ENCODE data around the gene SEMA3D. TPM values are rescaled to one million over a fixed set of nuclear protein-coding genes. Genes with fewer than 3 reads are reported as not detected.

SEMA3D gene
- total RNA-seq, 1 donor from 2014 or later = 0.50 TPM

- TF ChIP-seq, protein P1, sequence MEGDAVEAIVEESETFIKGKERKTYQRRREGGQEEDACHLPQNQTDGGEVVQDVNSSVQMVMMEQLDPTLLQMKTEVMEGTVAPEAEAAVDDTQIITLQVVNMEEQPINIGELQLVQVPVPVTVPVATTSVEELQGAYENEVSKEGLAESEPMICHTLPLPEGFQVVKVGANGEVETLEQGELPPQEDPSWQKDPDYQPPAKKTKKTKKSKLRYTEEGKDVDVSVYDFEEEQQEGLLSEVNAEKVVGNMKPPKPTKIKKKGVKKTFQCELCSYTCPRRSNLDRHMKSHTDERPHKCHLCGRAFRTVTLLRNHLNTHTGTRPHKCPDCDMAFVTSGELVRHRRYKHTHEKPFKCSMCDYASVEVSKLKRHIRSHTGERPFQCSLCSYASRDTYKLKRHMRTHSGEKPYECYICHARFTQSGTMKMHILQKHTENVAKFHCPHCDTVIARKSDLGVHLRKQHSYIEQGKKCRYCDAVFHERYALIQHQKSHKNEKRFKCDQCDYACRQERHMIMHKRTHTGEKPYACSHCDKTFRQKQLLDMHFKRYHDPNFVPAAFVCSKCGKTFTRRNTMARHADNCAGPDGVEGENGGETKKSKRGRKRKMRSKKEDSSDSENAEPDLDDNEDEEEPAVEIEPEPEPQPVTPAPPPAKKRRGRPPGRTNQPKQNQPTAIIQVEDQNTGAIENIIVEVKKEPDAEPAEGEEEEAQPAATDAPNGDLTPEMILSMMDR (IDR thresholded peaks at IDR 0.05; ENCODE audit: insufficient read depth, low read length, poor library complexity, severe bottlenecking) = no peak
Measured at GRCh38 chr7:85175217-85175616, 11.6 kb downstream of the SEMA3D start.

GRCh38 chr7:85172530-85172941 is 14.3 kb downstream of the SEMA3D start:
- H3K4me3 ChIP-seq (ENCODE audit: low read depth, low read length) = no peak overlapping the region
- no peak for DNase-seq (ENCODE audit: low read depth)
- TF ChIP-seq, protein P1 (IDR thresholded peaks at IDR 0.05; ENCODE audit: insufficient read depth, low read length, poor library complexity, severe bottlenecking) = no peak
- no peaks in the 10 kb centered on the region for H3K27me3 ChIP-seq (ENCODE audit: control insufficient read depth, insufficient read depth, low read length)
- H3K36me3 ChIP-seq (ENCODE audit: control insufficient read depth, insufficient read depth, low read length) = no peaks in the 10 kb centered on the region

More at GRCh38 chr7:85175217-85175616, 11.6 kb downstream of the SEMA3D start:
- Histone ChIP-seq H3K4me3 (ENCODE audit: low read depth, low read length) (no peak overlapping the region), H3K36me3 (ENCODE audit: control insufficient read depth, insufficient read depth, low read length) (no peaks in the 10 kb centered on the region), H3K27me3 (ENCODE audit: control insufficient read depth, insufficient read depth, low read length) (no peaks in the 10 kb centered on the region)
- DNase-seq (ENCODE audit: low read depth) = no peak

GRCh38 chr7:85167636-85168035 is 19.2 kb downstream of the SEMA3D start:
- H3K27me3 ChIP-seq (ENCODE audit: control insufficient read depth, insufficient read depth, low read length) = no peaks in the 10 kb centered on the region
- TF ChIP-seq, protein P1 (IDR thresholded peaks at IDR 0.05; ENCODE audit: insufficient read depth, low read length, poor library complexity, severe bottlenecking) = no peak

DNA sequence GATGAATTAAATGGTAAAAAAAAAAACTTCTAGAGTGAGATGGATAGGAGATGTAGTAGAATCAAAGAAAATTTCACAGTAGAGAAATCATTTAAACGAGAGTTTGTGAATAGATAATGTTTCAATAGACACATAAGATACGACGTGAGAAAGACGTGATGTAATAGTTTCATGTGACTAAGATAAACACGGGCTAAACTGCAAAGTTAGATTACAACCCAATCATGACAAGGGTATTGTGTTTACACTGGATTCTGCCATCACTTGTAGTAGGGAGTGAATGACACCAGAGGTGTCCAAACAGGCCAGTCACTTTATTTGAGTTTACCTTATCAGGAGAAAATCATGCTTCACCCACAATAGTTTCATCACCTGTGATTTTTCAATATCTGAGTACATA is 21.6 kb downstream of the SEMA3D start:
- Histone ChIP-seq H3K27me3 (ENCODE audit: control insufficient read depth, insufficient read depth, low read length) (no peaks in the 10 kb centered on the region), H3K4me3 (ENCODE audit: low read depth, low read length) (no peak overlapping the region), H3K36me3 (ENCODE audit: control insufficient read depth, insufficient read depth, low read length) (no peaks in the 10 kb centered on the region)
- no peak for DNase-seq (ENCODE audit: low read depth)
- TF ChIP-seq, protein P1 (IDR thresholded peaks at IDR 0.05; ENCODE audit: insufficient read depth, low read length, poor library complexity, severe bottlenecking) = no peak

More at GRCh38 chr7:85167636-85168035, 19.2 kb downstream of the SEMA3D start:
- Histone ChIP-seq H3K36me3 (ENCODE audit: control insufficient read depth, insufficient read depth, low read length) (no peaks in the 10 kb centered on the region), H3K4me3 (ENCODE audit: low read depth, low read length) (no peak overlapping the region)
- DNase-seq (ENCODE audit: low read depth) = no peak

GRCh38 chr7:85164376-85164775 is 22.5 kb downstream of the SEMA3D start:
- TF ChIP-seq, protein P1 (IDR thresholded peaks at IDR 0.05; ENCODE audit: insufficient read depth, low read length, poor library complexity, severe bottlenecking) = no peak
- no peak for DNase-seq (ENCODE audit: low read depth)
- no peaks in the 10 kb centered on the region for H3K27me3 ChIP-seq (ENCODE audit: control insufficient read depth, insufficient read depth, low read length)
- H3K4me3 ChIP-seq (ENCODE audit: low read depth, low read length) = no peak overlapping the region
- no peaks in the 10 kb centered on the region for H3K36me3 ChIP-seq (ENCODE audit: control insufficient read depth, insufficient read depth, low read length)

GRCh38 chr7:85162721-85163120 is 24.1 kb downstream of the SEMA3D start:
- H3K36me3 ChIP-seq (ENCODE audit: control insufficient read depth, insufficient read depth, low read length) = no peaks in the 10 kb centered on the region

More at GRCh38 chr7:85162721-85163120, 24.1 kb downstream of the SEMA3D start:
- no peak overlapping the region for H3K4me3 ChIP-seq (ENCODE audit: low read depth, low read length)
- H3K27me3 ChIP-seq (ENCODE audit: control insufficient read depth, insufficient read depth, low read length) = no peaks in the 10 kb centered on the region
- DNase-seq (ENCODE audit: low read depth) = no peak
- TF ChIP-seq, protein P1 (IDR thresholded peaks at IDR 0.05; ENCODE audit: insufficient read depth, low read length, poor library complexity, severe bottlenecking) = no peak

Measured in kidney epithelial cell (primary cell).